WTC11 (cell line): ENCODE data around the gene RREB1.

Source experiments
- CBFB ChIP-seq: sonication (generic); formaldehyde crosslinking; IDR thresholded peaks from 2 replicates; pipeline ENCODE4 v1.8.1; 2022; ENCODE audit warnings: mild to moderate bottlenecking, low read depth, missing genetic modification reagents
- MYBL2 ChIP-seq: sonication (generic); formaldehyde crosslinking; IDR thresholded peaks from 2 replicates; pipeline ENCODE4 v1.8.1; 2023; ENCODE audit warnings: mild to moderate bottlenecking, moderate library complexity, missing genetic modification reagents
- NFYB ChIP-seq: sonication (generic); formaldehyde crosslinking; conservative IDR thresholded peaks from 2 replicates; pipeline ENCODE4 v1.8.0; 2022; ENCODE audit warnings: low read depth, missing genetic modification reagents
- TF ChIP-seq, protein P1 (sequence below): sonication (generic); formaldehyde crosslinking; conservative IDR thresholded peaks from 2 replicates; pipeline ENCODE4 v1.8.1; 2022; ENCODE audit warnings: mild to moderate bottlenecking, missing genetic modification reagents
- TF ChIP-seq, protein P2 (sequence below): fragments of 250-450 bp; sonication (Bioruptor Pico); IDR thresholded peaks from 2 replicates; pipeline ENCODE4 v1.9.0; 2021; ENCODE audit warnings: mild to moderate bottlenecking
- TF ChIP-seq, protein P3 (sequence below): sonication (generic); formaldehyde crosslinking; IDR thresholded peaks from 2 replicates; pipeline ENCODE4 v1.8.1; 2023; ENCODE audit warnings: mild to moderate bottlenecking, missing genetic modification reagents

DNA sequence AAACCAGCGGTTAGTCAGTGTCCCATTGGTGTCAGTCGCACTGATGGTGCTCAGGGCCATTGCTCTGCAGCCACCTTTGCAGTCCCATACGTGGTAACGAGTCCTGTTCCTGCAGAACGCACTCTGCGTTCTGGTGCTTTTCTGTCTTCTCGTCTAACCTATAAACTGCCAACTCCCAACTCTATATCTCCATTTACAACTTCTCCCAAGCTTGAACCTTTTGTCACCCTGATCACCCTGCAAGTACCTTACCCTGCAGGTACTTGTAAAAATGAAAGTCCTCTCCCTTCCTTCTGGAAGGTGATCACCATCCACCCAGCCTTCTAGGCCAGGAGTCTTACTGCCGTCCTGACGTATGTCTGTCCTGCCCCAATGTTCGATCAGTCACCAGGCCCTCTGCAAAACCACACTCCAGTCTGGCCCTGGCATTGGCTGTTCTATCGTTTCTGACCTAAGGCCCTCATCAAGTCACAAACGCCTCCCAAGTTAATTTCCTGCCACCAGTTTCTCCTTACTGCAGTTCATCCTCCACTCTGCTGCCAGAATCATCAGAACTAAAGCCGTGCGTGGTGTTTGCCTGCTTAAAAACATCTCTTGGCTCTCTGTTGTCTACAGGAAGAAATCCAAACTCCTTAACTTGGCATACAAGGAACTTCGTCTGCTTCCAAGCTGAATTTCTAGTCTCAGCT lies 7.9 kb downstream of the RREB1 start:
- TF ChIP-seq NFYB (no peak), MYBL2 (no peak), CBFB (CRISPR knock-in tag) (no peak)
- TF ChIP-seq, protein P1, sequence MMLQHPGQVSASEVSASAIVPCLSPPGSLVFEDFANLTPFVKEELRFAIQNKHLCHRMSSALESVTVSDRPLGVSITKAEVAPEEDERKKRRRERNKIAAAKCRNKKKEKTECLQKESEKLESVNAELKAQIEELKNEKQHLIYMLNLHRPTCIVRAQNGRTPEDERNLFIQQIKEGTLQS = no peak
- TF ChIP-seq, protein P2, sequence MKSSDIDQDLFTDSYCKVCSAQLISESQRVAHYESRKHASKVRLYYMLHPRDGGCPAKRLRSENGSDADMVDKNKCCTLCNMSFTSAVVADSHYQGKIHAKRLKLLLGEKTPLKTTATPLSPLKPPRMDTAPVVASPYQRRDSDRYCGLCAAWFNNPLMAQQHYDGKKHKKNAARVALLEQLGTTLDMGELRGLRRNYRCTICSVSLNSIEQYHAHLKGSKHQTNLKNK (CRISPR knock-in tag) = no peak
- TF ChIP-seq, protein P3, sequence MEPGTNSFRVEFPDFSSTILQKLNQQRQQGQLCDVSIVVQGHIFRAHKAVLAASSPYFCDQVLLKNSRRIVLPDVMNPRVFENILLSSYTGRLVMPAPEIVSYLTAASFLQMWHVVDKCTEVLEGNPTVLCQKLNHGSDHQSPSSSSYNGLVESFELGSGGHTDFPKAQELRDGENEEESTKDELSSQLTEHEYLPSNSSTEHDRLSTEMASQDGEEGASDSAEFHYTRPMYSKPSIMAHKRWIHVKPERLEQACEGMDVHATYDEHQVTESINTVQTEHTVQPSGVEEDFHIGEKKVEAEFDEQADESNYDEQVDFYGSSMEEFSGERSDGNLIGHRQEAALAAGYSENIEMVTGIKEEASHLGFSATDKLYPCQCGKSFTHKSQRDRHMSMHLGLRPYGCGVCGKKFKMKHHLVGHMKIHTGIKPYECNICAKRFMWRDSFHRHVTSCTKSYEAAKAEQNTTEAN = no peak
